8988T (cell line): ENCODE results near the gene CCDC77.

ENCODE experiments used
- DNase-seq: peaks from one replicate; pipeline ENCODE4 v3.0.0; 2011

Gene CCDC77

DNA sequence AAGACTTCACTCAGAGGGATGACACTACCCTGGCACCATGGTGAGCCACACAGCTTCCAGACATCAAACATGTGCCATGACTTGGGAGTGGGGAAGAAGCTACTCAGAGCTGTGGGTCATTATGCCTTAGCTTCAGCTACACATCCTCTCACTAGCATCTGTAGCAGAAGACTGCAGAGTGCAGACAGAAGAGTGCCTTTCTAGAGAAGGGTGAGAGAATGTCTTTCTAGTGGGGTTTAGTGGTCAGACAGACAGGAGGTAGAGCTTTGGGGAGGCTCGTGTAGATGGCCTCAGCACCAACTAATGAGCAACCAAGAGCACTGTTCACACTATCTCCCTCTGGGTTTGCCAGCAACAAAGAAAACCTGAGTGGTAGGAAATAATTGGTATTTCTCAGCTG, 53.4 kb downstream of the CCDC77 start:
- DNase-seq: no peak

- no peak for DNase-seq
These were observed 54.4 kb downstream of the CCDC77 start for GRCh38 chr12:455821-456220.

DNA sequence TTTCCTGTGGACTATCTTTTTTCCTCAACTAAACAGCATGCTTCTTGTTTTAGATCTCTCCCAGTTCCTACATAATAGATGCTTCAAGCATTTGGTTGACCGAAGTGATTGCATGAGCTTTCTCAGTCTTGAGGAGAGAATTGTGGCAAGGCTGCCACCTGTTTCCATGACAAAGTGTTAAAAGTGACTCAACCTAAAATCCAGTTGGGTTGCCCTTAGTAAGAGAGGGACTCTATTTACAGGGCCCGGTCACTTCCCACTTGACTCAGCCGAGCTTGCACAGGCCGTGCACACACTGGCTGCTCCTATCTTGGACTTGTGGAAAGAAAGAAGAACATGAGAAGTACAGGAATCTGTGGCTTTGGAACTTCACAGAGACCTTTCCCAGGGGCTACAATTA, 56.2 kb downstream of the CCDC77 start:
- DNase-seq: no peak

DNA sequence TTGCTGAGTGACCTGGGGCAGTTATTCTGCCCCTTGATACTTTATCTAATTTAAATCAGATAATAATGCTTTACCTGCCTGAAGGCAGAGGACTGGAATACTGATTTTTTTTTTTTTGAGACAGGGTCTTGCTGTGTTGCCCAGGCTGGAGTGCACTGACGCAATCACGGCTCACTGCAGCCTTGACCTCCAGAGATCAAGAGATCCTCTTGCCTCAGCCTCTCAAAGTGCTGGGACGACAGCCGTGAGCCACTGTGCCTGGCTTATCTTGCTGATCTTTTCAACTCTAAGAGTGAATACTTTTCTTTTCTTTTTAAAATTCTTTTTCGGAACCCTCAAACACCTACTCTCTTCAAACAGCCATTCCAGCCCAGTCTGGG, 57.6 kb downstream of the CCDC77 start:
- DNase-seq: no peak

DNA sequence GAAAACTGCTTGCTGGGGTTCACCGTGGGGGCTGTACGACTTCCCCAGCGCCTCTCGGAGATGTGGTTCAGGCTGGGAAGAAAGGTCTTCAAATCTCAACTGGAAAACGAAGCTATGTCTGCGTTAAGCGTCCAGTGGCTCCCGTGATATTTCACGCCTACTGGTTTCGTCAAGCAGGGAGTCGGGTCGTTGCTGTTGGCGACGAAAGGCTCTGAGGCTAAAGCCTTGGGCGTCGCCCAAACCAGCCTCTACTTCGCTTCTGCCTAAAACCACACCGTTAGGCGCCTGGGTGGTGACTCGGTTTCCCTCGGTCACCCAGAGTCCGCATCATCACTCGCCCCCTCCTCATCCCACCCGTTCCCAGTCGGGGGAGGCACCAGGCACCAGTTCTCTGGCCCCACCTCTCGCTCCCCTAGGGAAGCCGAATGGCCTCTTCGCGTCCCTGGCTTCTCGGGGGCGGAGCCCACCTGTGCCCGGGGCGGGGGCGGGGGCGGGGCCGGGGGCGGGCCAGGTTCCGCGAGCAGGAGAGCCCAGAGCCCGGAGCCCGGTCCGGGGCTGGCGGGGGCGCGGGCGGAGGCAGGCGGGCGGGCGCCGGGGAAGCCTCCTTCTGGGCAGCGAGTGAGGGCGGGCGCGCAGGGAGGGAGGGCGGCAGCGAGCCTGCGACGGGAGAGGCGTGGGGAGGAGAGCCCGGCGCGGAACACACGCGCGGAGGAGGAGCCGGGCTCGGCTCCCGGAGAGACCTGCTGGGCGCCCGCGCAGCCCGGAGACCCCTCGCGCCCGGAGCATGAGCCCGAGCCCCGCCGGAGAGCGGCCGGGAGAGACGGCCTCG, 58.2 kb downstream of the CCDC77 start, which contains the start of gene B4GALNT3:
TSS of gene B4GALNT3 (plus strand) at position 510 of the 829 bp plus-strand sequence. CDS start 438 bp downstream, outside the sequence.
- peak; percentile 79 for DNase-seq

DNA sequence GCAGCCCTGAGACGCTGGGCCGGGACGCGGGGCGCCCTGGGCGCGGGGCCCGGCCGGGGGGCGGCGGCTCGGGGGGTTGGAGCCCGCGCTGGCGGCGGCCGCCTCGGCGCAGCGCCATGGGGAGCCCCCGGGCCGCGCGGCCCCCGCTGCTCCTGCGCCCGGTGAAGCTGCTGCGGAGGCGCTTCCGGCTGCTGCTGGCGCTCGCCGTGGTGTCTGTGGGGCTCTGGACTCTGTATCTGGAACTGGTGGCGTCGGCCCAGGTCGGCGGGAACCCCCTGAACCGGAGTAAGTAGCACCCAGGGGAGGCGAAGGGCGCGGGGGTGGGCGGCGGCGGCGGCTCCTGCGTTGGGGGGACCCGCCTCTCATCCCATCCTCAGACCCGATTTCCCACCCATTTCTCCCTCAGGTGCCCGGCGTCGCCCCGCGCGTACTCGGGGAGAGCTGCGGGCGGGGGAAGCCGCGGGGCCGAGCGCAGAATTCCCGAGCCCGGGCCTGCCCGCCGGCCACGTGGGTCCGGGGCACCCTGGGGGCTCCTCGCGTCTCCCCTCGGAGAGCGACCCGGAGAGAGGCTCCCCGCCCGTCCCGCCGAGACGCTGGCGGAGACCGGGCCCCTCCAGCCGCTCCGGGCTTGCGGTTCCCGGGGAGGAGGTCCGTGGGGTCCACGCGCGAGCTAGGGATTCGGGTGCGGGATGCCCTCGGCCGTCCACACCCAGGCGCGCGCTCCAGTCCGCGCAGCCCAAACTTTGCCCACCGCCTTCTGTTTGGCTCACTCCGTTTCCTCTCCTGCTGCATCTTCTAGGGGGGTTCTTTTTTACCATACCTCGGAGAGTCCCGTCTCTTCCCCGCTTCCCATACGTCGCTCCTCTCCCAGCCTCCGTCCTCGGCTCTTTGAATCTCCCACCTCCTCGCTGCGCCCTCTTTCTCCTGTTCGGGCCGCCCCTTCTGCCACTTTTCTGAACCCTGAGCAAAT, 59.1 kb downstream of the CCDC77 start:
- peak; percentile 61 for DNase-seq

DNA sequence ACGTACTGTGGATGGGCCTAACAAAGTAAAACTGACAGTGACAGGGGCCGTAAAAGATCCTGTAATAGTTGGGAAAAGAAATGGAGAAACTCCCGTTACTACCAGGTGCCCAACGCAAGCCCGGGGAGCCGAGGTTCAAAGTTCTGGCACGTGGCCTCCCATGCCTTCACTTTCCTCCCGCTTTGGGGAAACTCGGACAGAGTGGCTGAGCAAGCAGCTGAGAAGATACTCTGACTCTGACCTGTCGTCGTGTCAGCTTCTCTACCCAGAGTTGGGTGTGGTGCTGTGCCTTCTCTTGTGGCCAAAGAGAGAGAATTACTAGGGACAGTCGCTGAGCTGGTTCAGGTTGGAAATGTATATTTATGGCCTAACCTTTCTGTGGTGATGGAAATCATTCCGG, 60.0 kb downstream of the CCDC77 start:
- no peak for DNase-seq

DNA sequence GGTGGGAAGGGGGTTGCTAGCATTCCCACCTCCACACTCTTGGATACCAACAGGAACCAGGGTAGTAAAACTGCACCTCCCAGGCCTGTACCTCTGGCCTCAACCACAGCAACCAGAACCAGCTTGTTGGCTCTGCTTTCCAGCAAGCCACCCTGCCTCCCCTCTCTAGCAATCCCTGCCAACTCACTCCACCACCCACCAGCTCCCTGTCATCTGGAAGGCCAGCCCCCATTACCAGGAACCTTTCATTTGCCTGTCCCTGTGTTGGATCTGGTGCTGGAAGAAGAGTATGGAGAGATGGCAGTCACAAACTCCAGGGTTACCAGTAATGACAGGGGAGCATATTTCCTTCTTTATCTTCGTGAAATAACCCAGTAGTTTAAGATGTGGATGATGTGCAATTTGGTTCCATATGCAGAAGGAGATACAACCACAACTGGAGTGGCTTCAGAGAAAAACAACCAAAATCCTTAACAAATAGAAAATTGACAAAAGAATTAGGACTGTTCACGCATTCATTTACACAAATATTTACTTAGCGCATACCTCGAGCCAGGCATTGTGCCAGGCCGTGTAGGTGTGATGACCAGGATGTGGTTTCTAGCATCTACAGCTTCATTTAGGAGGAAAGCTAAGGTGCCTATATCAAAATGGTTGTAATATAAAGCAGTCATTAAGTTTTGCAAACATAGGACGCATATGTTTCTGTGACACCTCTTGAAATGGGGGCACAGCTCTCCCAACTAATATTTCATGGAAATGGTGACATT, 61.7 kb downstream of the CCDC77 start:
- DNase-seq: no peak

- DNase-seq: no peak
These were observed 63.2 kb downstream of the CCDC77 start for GRCh38 chr12:464484-465267.

- DNase-seq: no peak
These were observed 64.6 kb downstream of the CCDC77 start for GRCh38 chr12:466039-466438.

GRCh38 chr12:466762-467161, 65.3 kb downstream of the CCDC77 start:
- no peak for DNase-seq

GRCh38 chr12:467591-467990, 66.1 kb downstream of the CCDC77 start:
- no peak for DNase-seq

DNA sequence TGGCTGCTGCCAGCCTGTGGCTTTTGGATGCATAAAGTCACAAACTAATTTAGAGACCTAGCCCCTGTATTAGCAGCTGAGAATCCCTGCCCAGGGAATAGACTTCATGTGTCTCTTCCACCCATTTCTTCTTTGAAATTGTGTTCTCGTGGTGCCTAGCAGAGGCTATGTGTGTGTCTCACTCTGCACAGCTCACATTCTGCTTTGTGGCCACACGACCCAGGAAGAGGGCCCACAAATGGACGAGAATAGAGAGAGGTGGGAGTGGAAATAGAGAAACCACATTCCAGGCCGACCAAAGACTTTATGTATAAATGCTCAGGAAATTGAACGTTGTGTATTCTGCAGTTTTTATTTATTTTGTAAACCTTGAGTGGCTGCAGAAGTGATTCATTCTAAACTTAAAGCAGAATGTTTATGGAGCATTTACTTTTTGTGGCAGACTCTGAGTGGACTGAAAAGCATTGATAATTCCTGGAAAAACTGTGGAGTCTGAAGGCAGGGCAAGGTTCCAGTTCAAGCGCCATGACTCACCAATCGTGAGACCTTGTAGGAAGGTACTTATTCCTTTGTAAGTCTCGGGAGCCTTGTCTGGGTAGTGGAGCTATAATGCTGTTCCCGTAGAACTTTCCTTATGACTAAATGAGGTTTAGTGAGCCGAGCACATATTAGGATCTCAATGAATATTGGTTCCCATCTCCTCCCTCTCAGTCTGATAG, 67.4 kb downstream of the CCDC77 start:
- no peak for DNase-seq

- DNase-seq: no peak
These were observed 68.7 kb downstream of the CCDC77 start for GRCh38 chr12:470133-470532.

- DNase-seq: no peak
These were observed 71.8 kb downstream of the CCDC77 start for GRCh38 chr12:473198-473597.

DNA sequence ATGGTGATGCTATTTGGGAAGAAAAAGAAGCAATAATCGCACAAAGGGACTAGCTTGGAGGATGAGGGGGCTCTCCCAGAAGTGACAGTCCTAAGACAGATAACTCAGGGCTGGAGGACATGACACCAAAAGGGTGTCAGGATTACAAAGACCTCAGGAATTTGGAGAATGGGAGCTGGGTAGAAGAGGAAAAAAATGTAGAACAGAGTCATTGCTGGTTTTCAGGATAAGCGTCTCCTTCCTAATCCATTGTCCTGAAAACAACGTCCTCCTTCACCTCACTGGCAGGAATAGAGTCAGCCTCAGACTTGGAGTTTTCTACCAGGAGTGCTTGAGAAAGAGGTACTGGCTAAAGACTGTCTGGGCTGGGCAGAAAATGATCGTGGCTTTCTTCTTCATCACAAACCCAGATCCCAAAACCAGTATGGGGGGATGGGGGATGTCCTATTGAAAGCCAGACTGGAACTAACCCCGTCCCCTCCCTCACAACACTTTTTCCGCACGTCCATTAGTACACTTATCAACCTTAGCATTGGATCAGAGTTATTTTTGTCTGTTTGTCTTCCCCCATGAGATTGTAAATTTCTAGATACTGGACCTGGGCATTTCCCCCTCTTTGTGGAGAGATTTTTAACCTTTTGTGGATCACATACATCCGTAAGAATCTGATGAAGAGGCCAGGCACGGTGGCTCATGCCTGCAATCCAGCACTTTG, 72.6 kb downstream of the CCDC77 start:
- DNase-seq: no peak

DNA sequence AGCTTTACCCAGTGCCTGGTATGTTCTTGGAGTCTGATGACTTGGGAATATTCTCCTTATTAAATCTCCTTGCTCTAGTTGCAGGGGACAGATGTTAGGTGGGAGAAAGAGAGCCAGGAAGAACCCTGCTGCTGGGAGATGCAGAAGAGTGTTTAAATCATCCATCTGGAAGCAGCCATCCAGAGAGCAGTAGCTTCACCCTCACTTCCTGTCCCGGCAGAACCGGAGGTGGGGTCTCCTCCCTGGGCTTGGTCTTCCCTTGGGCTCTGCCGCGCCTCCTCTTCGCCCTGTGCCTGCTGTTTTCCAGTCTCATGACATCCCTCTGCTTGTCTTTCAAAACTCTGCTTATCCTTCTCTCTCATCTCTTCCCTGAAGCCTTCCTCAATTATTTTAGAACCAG, 73.8 kb downstream of the CCDC77 start:
- no peak for DNase-seq

DNA sequence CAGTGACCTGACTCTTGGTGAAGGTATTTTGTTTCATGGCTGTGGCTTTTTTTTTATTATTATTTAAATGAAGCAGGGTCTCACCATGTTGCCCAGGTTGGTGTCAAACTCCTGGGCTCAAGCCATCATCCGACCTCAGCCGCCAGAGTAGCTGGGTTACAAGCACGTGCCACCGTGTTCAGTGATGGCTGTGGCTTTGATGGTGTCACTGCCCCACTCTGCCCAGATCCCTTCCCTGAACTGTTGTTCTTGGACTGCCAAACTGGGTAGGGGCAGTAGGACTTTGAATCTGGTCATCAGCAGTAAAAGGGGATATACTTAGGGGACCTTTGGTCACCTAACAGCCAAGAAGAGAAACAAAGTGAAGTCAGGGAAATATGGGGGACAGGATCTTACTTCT, 77.7 kb downstream of the CCDC77 start:
- DNase-seq: no peak

DNA sequence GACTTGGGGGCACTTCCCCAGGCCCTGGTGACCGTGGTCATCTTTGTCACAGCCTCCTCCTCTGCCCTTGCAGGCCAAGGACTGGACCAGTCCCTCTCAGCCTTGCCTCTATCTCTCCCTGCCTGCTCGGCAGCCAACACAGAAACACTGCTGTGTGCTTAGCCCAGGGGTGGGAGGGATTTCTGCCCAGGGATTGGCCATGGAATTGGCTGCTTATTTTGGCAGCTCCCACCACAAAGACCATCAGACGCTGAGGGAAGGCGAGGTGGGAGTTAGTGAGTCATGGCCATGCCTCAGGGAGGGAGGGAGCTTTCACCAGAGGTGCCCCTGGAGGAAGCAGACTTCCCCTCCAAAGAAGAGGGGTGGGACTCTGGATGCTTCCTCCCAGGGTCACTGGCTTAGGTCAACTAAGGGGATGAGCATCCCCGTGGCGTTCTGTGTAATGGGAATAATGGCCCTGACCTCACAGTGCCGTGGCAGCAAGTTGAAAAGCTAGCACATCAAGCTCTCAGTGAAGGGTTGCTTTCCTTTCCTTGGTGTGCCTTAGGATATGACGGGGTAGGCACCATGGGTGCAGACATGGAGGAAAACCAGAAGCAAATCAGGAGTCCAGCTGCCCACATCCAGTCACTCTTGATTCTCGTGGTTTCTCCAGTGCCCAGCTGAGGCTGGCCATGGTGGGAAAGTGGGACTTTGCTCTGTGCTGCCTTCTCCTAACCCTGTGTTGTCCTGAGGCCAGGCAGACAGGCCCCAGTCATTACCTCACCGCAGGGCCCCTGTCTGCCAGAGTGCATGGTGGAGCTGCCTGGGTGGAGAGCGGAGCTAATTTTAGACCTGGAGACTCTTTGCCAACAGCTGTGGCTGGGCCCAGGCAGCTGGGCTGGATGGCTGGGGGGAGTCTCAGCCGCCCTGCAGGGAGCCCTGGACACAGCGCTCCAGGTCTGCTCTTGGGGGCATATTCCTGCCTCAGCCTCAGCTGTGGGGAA, 79.7 kb downstream of the CCDC77 start:
- DNase-seq: no peak

GRCh38 chr12:482061-482460, 80.6 kb downstream of the CCDC77 start:
- DNase-seq: no peak
